Sigmoid colon (tissue), 7 donors: ENCODE data around the gene TBL1XR1. TPM values are rescaled to one million over a fixed set of nuclear protein-coding genes. Genes with fewer than 3 reads are reported as not detected.

Experiments used
- DNase-seq: peaks from one replicate; pipeline ENCODE4 v3.0.0-alpha.2; 2019
- H3K27ac ChIP-seq, 4 donors: fragments of 200-600 bp; sonication (generic); one replicate each; pipeline ENCODE4 v1.5.1; 2016 to 2019; ENCODE audit warnings: mild to moderate bottlenecking in 1 of 4
- H3K27me3 ChIP-seq, 3 donors: fragments of 200-600 bp; sonication (generic); one replicate each; pipeline ENCODE4 v1.5.1; 2019; ENCODE audit warnings: mild to moderate bottlenecking in 1 of 3
- H3K36me3 ChIP-seq, 4 donors: fragments of 200-600 bp; sonication (generic); one replicate each; pipeline ENCODE4 v1.5.1; 2016 to 2019
- H3K4me1 ChIP-seq, 4 donors: fragments of 200-600 bp; sonication (generic); one replicate each; pipeline ENCODE4 v1.5.1; 2017 to 2019
- H3K4me3 ChIP-seq, 4 donors: fragments of 200-600 bp; sonication (generic); one replicate each; pipeline ENCODE4 v1.5.1; 2017 to 2019; ENCODE audit warnings: mild to moderate bottlenecking in 2 of 4, moderate library complexity in 1 of 4
- H3K9me3 ChIP-seq, 4 donors: fragments of 200-600 bp in 3 of 4; sonication (generic) in 3 of 4; one replicate each; pipeline versions ENCODE4 v1.5.1 to v1.6.1; 2013 to 2019
- CTCF ChIP-seq, 4 experiments: fragments of 450-650 bp in 3 of 4; fragments of 200-600 bp in 1 of 4; IDR thresholded peaks; one replicate each; pipeline ENCODE4 v1.5.1; 2016 to 2019; ENCODE audit warnings: antibody characterized with exemption in 4 of 4, mild to moderate bottlenecking in 3 of 4, moderate library complexity in 2 of 4
- EP300 ChIP-seq, 4 donors: sonication (generic); formaldehyde crosslinking; IDR thresholded peaks; one replicate each; pipeline ENCODE4 v1.6.1; 2017; ENCODE audit warnings: antibody characterized with exemption in 4 of 4
- POLR2A ChIP-seq, 2 donors: fragments of 450-650 bp; IDR thresholded peaks; one replicate each; pipeline ENCODE4 v1.6.1; 2016; ENCODE audit warnings: antibody characterized with exemption in 2 of 2, mild to moderate bottlenecking in 2 of 2, moderate library complexity in 2 of 2
- POLR2AphosphoS5 ChIP-seq, 4 donors: sonication (generic); formaldehyde crosslinking; IDR thresholded peaks; one replicate each; pipeline ENCODE4 v1.6.1; 2017; ENCODE audit warnings: antibody characterized with exemption in 4 of 4
- WGBS, 2 donors: extraction: QIAGEN DNeasy Blood & Tissue Kit; methylation state at CpG; one replicate each; pipeline ENCODE4 v1.1.7; 2013; 5-methylcytosine and 5-hydroxymethylcytosine counted together
- intact Hi-C: fragments of 100-400 bp; cut with DNase I; formaldehyde crosslinking; loops from one replicate; pipeline ENCODE4 v1.15.1; 2023
- polyA plus RNA-seq, 3 donors: library from polyadenylated mRNA; stranded (reverse); fragments of 200-250 nt; gene quantifications; one replicate each; pipeline ENCODE4 v1.2.3, GENCODE V29; 2013
- total RNA-seq, 4 donors: library from RNA; depleted of rRNA; stranded (reverse); fragments of >200 nt; gene quantifications; one replicate each; pipeline ENCODE4 v1.1.0, GENCODE V29; 2016
- donor health status: healthy with polysubstance abuse.
- donor health status: Bipolar disorder and iron deficiency.
- donor health status: healthy.

Gene TBL1XR1
- total and polyA plus RNA-seq, 7 donors = 20.4 to 131 (median 88.9) TPM

GRCh38 chr3:177057768-177058167 is 139.5 kb downstream of the TBL1XR1 start:
- Histone ChIP-seq H3K9me3 (no peaks in the 10 kb centered on the region), H3K4me1 (peaks cover 0 to 49% (median 30%) of the 10 kb centered on the region in 4 donors), H3K27me3 (no peaks in the 10 kb centered on the region), H3K36me3 (peaks cover 0 to 7% (median 0%) of the 10 kb centered on the region in 4 donors), H3K4me3 (no peak overlapping the region), H3K27ac (no peak overlapping the region)
- no peak for TF ChIP-seq POLR2A (IDR thresholded peaks at IDR 0.05)
- no peak for TF ChIP-seq EP300 (IDR thresholded peaks at IDR 0.05)
- TF ChIP-seq POLR2AphosphoS5 (IDR thresholded peaks at IDR 0.05) = no peak
- no peak for TF ChIP-seq CTCF (IDR thresholded peaks at IDR 0.05)
- DNase-seq = no peak
- intact Hi-C loops = loop anchor here (5.0 kb wide), 1 partner anchor 1325 kb away; no protein-coding TSS in a partner anchor
- WGBS, 2 donors = 35 to 43% methylated on average over 4 of the region's 4 CpGs

GRCh38 chr3:177056927-177057326 is 140.4 kb downstream of the TBL1XR1 start:
- TF ChIP-seq POLR2AphosphoS5 (IDR thresholded peaks at IDR 0.05) (no peak), POLR2A (IDR thresholded peaks at IDR 0.05) (no peak), EP300 (IDR thresholded peaks at IDR 0.05) (no peak), CTCF (IDR thresholded peaks at IDR 0.05) (no peak)
- Histone ChIP-seq H3K4me1 (peaks cover 0 to 50% (median 30%) of the 10 kb centered on the region in 4 donors), H3K27ac (no peak overlapping the region), H3K36me3 (peaks cover 0 to 7% (median 0%) of the 10 kb centered on the region in 4 donors), H3K9me3 (no peaks in the 10 kb centered on the region), H3K27me3 (no peaks in the 10 kb centered on the region), H3K4me3 (no peak overlapping the region)
- intact Hi-C loops = loop anchor here (5.0 kb wide), 1 partner anchor 1325 kb away; no protein-coding TSS in a partner anchor
- 85 to 94% methylated on average over 3 of the region's 3 CpGs for WGBS, 2 donors
- DNase-seq = no peak

- intact Hi-C loops = loop anchor here (5.0 kb wide), 1 partner anchor 1326 kb away; no protein-coding TSS in a partner anchor
- peaks cover 0 to 7% (median 0%) of the 10 kb centered on the region in 4 donors for H3K36me3 ChIP-seq
- H3K27ac ChIP-seq = peak overlapping the region in 3 of 4 donors; percentile 28 to 33 (median 29)
- peaks cover 0 to 50% (median 30%) of the 10 kb centered on the region in 4 donors for H3K4me1 ChIP-seq
- no peaks in the 10 kb centered on the region for H3K27me3 ChIP-seq
- H3K4me3 ChIP-seq = no peak overlapping the region
- TF ChIP-seq POLR2A (IDR thresholded peaks at IDR 0.05) (no peak), EP300 (IDR thresholded peaks at IDR 0.05) (no peak), CTCF (IDR thresholded peaks at IDR 0.05) (no peak), POLR2AphosphoS5 (IDR thresholded peaks at IDR 0.05) (no peak)
- H3K9me3 ChIP-seq = no peaks in the 10 kb centered on the region
- WGBS, 2 donors = 19 to 62% methylated on average over 1 of the region's 1 CpG
- DNase-seq = no peak
These were observed 141.4 kb downstream of the TBL1XR1 start for GRCh38 chr3:177055605-177056571.

- TF ChIP-seq POLR2A (IDR thresholded peaks at IDR 0.05) (no peak), CTCF (IDR thresholded peaks at IDR 0.05) (no peak), POLR2AphosphoS5 (IDR thresholded peaks at IDR 0.05) (no peak), EP300 (IDR thresholded peaks at IDR 0.05) (no peak)
- peaks cover 0 to 49% (median 32%) of the 10 kb centered on the region in 4 donors for H3K4me1 ChIP-seq
- H3K36me3 ChIP-seq = peaks cover 0 to 28% (median 0%) of the 10 kb centered on the region in 4 donors
- 65 to 77% methylated on average over 2 of the region's 2 CpGs for WGBS, 2 donors
- no peak overlapping the region for H3K4me3 ChIP-seq
- no peak for DNase-seq
- no peak overlapping the region for H3K27ac ChIP-seq
- intact Hi-C loops = loop anchor here (2.0 kb wide), 1 partner anchor 144 kb away; the partner anchor contains the start of gene TBL1XR1
- no peaks in the 10 kb centered on the region for H3K9me3 ChIP-seq
- no peaks in the 10 kb centered on the region for H3K27me3 ChIP-seq
These were observed 144.2 kb downstream of the TBL1XR1 start for GRCh38 chr3:177053107-177053506.
